Measurements from ENCODE around the gene ALG12.
"Not testable (repeated sequence)": the region's sequence is repeated elsewhere in the genome, so short reads cannot be mapped to it uniquely, and the experiment has no call there.

ALG12 gene

DNA sequence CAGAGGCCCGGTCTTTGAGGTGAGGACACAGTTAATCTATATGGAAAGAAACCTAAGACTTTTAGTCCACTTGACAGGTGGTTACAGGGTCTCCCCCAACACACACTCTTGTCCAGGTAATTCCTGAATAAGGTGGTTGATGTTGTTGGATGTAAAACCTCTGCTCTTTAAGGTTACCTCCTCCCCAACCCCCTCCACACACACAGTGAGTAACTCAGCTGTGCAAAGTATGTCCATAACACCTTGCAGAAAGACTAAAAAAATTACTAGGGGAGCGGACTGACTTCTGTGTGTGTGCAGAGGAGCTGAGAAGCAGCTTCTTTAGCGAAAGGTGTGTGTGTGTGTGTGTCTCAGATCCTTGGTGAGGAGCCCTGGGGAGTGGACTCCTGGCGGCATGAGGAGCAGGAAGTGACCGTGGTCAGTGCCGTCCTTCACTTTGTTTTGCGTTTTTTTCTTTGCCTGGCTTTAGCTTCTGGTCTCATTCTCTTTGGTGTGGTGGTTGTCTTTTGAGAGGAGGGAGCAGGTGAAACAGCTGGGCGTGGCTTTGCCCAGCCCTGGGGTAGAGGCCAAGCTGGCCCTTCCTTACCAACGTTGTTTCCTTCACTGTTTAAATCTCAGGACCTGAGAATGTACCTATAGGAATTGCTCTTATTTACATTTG lies 62.9 kb downstream of the ALG12 start:
- H3K4me3 ChIP-seq (ENCODE audit: low read length in 2 of 2), result peak overlapping the region in 1 of 2 donors; percentile 35
- no peaks in the 10 kb centered on the region for H3K36me3 ChIP-seq (ENCODE audit: control insufficient read depth in 2 of 2, insufficient read depth in 2 of 2, low read length in 2 of 2)
- peak overlapping the region; percentile 36 to 80 for H3K9ac ChIP-seq (ENCODE audit: low read length in 2 of 2)
- H3K4me1 ChIP-seq (ENCODE audit: control insufficient read depth, insufficient read depth, low read length), result peaks cover 11% of the 10 kb centered on the region
- no peaks in the 10 kb centered on the region for H3K9me3 ChIP-seq (ENCODE audit: control insufficient read depth in 2 of 2, low read length in 2 of 2)
- peaks cover 2 to 3% of the 10 kb centered on the region in 2 donors for H3K27me3 ChIP-seq (ENCODE audit: control insufficient read depth in 1 of 2, insufficient read depth in 2 of 2, low read length in 2 of 2)
- H3K27ac ChIP-seq (ENCODE audit: low read length), result no peak overlapping the region

DNA sequence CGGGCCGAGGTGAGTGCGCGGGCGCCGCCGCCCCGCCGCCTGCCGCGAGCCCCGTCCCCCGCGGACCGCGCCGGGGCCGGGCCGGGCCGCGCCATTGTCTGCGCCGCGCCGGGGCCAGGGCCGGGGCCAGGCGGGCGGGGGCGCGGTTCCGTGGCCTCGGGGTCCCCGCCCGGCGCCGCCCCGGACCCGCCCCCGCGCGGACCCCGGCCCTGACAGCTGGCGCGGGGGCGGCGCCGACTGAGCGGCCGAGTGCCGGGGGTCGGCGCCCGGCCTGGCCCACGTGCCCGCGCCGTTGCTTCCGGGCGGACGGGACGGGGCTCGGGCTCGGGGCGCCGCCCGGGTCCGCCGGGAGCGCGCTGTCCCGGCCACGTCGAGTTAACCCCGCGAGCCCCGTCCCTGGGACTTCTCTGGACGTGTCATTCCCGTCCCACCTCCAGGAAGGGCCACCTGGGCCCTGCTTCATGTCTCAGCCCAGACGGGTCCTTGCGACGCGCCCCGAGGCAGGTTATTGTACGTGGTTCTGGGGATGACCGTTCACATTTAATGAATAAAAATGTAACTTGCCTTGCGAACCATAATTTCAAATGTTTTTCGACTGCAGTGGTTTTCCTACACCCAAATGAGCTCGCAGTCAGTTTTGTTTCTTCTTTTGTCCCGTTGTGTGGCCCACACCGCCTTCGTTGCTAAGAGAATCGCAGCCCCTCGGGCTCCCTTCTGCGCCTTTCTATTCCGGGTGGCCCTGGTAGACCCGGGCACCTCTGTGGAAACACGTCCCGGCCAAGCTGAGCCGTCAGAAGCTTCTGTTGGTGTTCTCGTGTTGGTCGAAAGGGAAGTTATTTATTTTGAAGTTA lies 64.0 kb downstream of the ALG12 start:
- H3K9ac ChIP-seq (ENCODE audit: low read length in 2 of 2), result peak overlapping the region; percentile 71 to 80
- peaks cover 18% of the 10 kb centered on the region for H3K4me1 ChIP-seq (ENCODE audit: control insufficient read depth, insufficient read depth, low read length)
- peak overlapping the region; percentile 79 to 83 for H3K4me3 ChIP-seq (ENCODE audit: low read length in 2 of 2)
- no peaks in the 10 kb centered on the region for H3K9me3 ChIP-seq (ENCODE audit: control insufficient read depth in 2 of 2, low read length in 2 of 2)
- peak overlapping the region; percentile 18 for H3K27ac ChIP-seq (ENCODE audit: low read length)
- peaks cover 12 to 15% of the 10 kb centered on the region in 2 donors for H3K27me3 ChIP-seq (ENCODE audit: control insufficient read depth in 1 of 2, insufficient read depth in 2 of 2, low read length in 2 of 2)
- no peaks in the 10 kb centered on the region for H3K36me3 ChIP-seq (ENCODE audit: control insufficient read depth in 2 of 2, insufficient read depth in 2 of 2, low read length in 2 of 2)

DNA sequence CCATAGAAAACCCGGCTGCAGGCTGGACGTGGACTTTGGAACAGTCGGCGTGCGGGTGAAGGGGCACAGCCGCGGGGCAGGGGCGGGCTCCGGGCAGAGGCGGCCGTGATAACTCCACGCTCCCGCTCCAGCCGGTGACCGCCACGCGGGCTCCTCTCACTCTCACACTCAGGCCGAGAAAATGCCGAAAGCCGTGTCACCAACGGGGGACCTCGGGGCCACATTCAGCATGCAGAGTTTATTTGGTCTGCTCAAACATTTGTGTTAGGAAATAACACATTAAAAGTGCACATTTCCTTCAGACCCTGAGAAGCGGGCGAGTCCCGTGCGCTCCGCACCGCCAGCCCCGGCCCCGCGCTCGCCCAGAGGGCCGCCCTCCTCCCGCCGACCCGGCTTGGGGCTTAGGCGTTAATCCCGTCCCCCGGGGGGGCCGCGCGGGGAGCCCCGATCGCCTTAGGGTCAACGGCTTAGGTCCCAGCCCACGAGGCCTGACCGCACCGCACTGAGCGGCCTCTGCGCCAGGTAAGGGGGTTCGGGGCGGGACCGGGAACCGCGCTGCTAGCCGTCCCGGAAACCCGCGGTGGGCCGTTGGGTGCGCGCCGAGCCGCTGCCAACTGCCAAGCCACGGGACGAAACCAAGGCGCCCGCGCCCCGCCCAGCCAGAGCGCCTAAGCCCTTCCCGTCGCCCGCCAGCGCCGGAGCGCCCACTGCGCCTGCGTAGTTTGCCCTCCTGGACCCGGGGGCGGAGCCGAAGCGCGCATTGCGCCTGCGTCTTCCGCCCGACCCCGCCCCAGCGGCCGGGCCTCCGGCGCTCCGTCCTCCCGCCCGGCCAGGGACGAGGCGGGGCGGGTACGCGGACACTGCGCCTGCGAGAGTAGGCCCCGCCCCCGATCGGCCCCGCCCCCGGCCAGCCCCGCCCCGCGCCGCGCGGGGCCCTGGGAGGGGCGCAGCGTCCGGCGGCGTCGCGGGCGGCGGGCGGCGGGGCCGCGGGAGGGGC lies 65.0 kb downstream of the ALG12 start, which contains the start of gene ZBED4:
ZBED4 (plus strand) TSS at position 947 of the 997 bp plus-strand sequence. CDS start 29,819 bp downstream, outside the sequence.
- Histone ChIP-seq H3K9ac (ENCODE audit: low read length in 2 of 2) (peak within 1 kb of the TSS; percentile 71 to 82), H3K4me1 (ENCODE audit: control insufficient read depth, insufficient read depth, low read length) (peaks cover 25% of the 10 kb centered on the region), H3K36me3 (ENCODE audit: control insufficient read depth in 2 of 2, insufficient read depth in 2 of 2, low read length in 2 of 2) (no peaks in the 10 kb centered on the region), H3K27me3 (ENCODE audit: control insufficient read depth in 1 of 2, insufficient read depth in 2 of 2, low read length in 2 of 2) (peaks cover 12 to 19% of the 10 kb centered on the region in 2 donors), H3K27ac (ENCODE audit: low read length) (peak within 1 kb of the TSS; percentile 81), H3K4me3 (ENCODE audit: low read length in 2 of 2) (peak within 1 kb of the TSS; percentile 80 to 83), H3K9me3 (ENCODE audit: control insufficient read depth in 2 of 2, low read length in 2 of 2) (no peaks in the 10 kb centered on the region)

DNA sequence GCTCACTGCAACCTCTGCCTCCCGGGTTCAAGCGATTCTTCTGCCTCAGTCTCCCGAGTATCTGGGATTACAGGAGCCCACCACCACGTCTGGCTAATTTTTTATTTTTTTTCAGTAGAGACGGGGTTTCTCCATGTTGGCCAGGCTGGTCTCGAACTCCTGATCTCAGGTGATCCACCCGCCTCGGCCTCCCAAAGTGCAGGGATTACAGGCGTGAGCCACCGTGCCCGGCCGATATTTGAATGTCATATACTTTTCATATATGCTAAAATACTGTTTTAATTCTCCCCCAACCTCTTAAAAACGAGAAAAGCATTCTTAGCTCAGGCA lies 65.7 kb downstream of the ALG12 start:
- Histone ChIP-seq H3K27ac (ENCODE audit: low read length) (peak overlapping the region; percentile 81), H3K4me1 (ENCODE audit: control insufficient read depth, insufficient read depth, low read length) (peaks cover 29% of the 10 kb centered on the region)

GRCh38 chr22:49850959-49851802 lies 67.1 kb downstream of the ALG12 start:
- Histone ChIP-seq H3K27ac (ENCODE audit: low read length) (no peak overlapping the region), H3K27me3 (ENCODE audit: control insufficient read depth in 1 of 2, insufficient read depth in 2 of 2, low read length in 2 of 2) (peaks cover 19 to 23% of the 10 kb centered on the region in 2 donors), H3K36me3 (ENCODE audit: control insufficient read depth in 2 of 2, insufficient read depth in 2 of 2, low read length in 2 of 2) (no peaks in the 10 kb centered on the region), H3K4me1 (ENCODE audit: control insufficient read depth, insufficient read depth, low read length) (peaks cover 29% of the 10 kb centered on the region), H3K9me3 (ENCODE audit: control insufficient read depth in 2 of 2, low read length in 2 of 2) (no peaks in the 10 kb centered on the region), H3K9ac (ENCODE audit: low read length in 2 of 2) (no peak overlapping the region), H3K4me3 (ENCODE audit: low read length in 2 of 2) (no peak overlapping the region)

More for the DNA sequence above, 65.7 kb downstream of the ALG12 start:
- not testable (repeated sequence) for H3K9me3 ChIP-seq (ENCODE audit: control insufficient read depth in 2 of 2, low read length in 2 of 2); H3K36me3 ChIP-seq (ENCODE audit: control insufficient read depth in 2 of 2, insufficient read depth in 2 of 2, low read length in 2 of 2)
- Histone ChIP-seq H3K4me3 (ENCODE audit: low read length in 2 of 2) (peak overlapping the region; percentile 73 to 80), H3K9ac (ENCODE audit: low read length in 2 of 2) (peak overlapping the region in 1 of 2 donors; percentile 82), H3K27me3 (ENCODE audit: control insufficient read depth in 1 of 2, insufficient read depth in 2 of 2, low read length in 2 of 2) (peaks cover 18 to 23% of the 10 kb centered on the region in 2 donors)

All from stomach smooth muscle (tissue), 2 donors.